Neutrophil (primary cell): ENCODE data around the gene HENMT1.

Experiments
- H3K27ac ChIP-seq: fragments of 200-600 bp; sonication (generic); 2 replicates; pipeline ENCODE4 v1.5.1; 2016; ENCODE audit warnings: mild to moderate bottlenecking, moderate library complexity
- H3K27me3 ChIP-seq: fragments of 200-600 bp; sonication (generic); 2 replicates; pipeline ENCODE4 v1.6.0; 2016; ENCODE audit warnings: mild to moderate bottlenecking
- H3K36me3 ChIP-seq: fragments of 200-600 bp; sonication (generic); 2 replicates; pipeline ENCODE4 v1.5.1; 2017
- H3K4me1 ChIP-seq, 2 experiments: fragments of 200-600 bp in 1 of 2; sonication (generic) in 1 of 2; 1 replicate in 1 of 2; 2 replicates in 1 of 2; pipeline versions ENCODE4 v1.5.1 to v1.6.1; 2013 to 2016; ENCODE audit warnings: low read depth in 1 of 2, low read length in 1 of 2, mild to moderate bottlenecking in 1 of 2, moderate library complexity in 1 of 2; ENCODE audit not compliant: control insufficient read depth in 1 of 2, insufficient read depth in 1 of 2
- H3K4me3 ChIP-seq, 2 experiments: fragments of 200-600 bp in 1 of 2; sonication (generic) in 1 of 2; 1 replicate in 1 of 2; 2 replicates in 1 of 2; pipeline ENCODE4 v1.5.1; 2013 to 2016; ENCODE audit warnings: low read depth in 1 of 2, low read length in 1 of 2, mild to moderate bottlenecking in 1 of 2, moderate library complexity in 1 of 2
- H3K9me3 ChIP-seq: fragments of 200-600 bp; sonication (generic); 2 replicates; pipeline ENCODE4 v1.5.1; 2016
- CTCF ChIP-seq: fragments of 200-600 bp; sonication (generic); IDR thresholded peaks from 2 replicates; pipeline ENCODE4 v1.5.1; 2016; ENCODE audit warnings: antibody characterized with exemption

HENMT1 gene

GRCh38 chr1:108609483-108610049, 51.3 kb downstream of the HENMT1 start:
- Histone ChIP-seq H3K4me3 (no peak overlapping the region), H3K36me3 (peaks cover 33% of the 10 kb centered on the region)

GRCh38 chr1:108606478-108606877, 54.4 kb downstream of the HENMT1 start:
- Histone ChIP-seq H3K4me3 (no peak overlapping the region), H3K27ac (no peak overlapping the region), H3K27me3 (no peaks in the 10 kb centered on the region), H3K4me1 (peaks cover 4 to 9% of the 10 kb centered on the region in 2 experiments), H3K9me3 (no peaks in the 10 kb centered on the region), H3K36me3 (peaks cover 37% of the 10 kb centered on the region)
- TF ChIP-seq CTCF, result no peak

More at GRCh38 chr1:108609483-108610049, 51.3 kb downstream of the HENMT1 start:
- Histone ChIP-seq H3K9me3 (no peaks in the 10 kb centered on the region), H3K4me1 (peaks cover 4 to 10% of the 10 kb centered on the region in 2 experiments), H3K27me3 (no peaks in the 10 kb centered on the region), H3K27ac (no peak overlapping the region)
- no peak for TF ChIP-seq CTCF

GRCh38 chr1:108605633-108606032, 55.3 kb downstream of the HENMT1 start:
- peaks cover 41% of the 10 kb centered on the region for H3K36me3 ChIP-seq
- peaks cover 0 to under 1% of the 10 kb centered on the region in 2 experiments for H3K4me1 ChIP-seq
- TF ChIP-seq CTCF, result no peak
- H3K4me3 ChIP-seq, result no peak overlapping the region
- H3K9me3 ChIP-seq, result no peaks in the 10 kb centered on the region
- no peaks in the 10 kb centered on the region for H3K27me3 ChIP-seq
- no peak overlapping the region for H3K27ac ChIP-seq

GRCh38 chr1:108601708-108602410, 59.0 kb downstream of the HENMT1 start:
- no peak overlapping the region for H3K27ac ChIP-seq
- H3K4me3 ChIP-seq, result no peak overlapping the region
- no peaks in the 10 kb centered on the region for H3K9me3 ChIP-seq
- TF ChIP-seq CTCF, result no peak
- H3K27me3 ChIP-seq, result no peaks in the 10 kb centered on the region
- H3K4me1 ChIP-seq, result no peaks in the 10 kb centered on the region
- H3K36me3 ChIP-seq, result peaks cover 36% of the 10 kb centered on the region

- H3K36me3 ChIP-seq, result peaks cover 34% of the 10 kb centered on the region
- H3K27me3 ChIP-seq, result no peaks in the 10 kb centered on the region
- no peaks in the 10 kb centered on the region for H3K9me3 ChIP-seq
- H3K4me3 ChIP-seq, result no peak overlapping the region
- no peak for TF ChIP-seq CTCF
- no peak overlapping the region for H3K27ac ChIP-seq
- H3K4me1 ChIP-seq, result peaks cover 0 to 5% of the 10 kb centered on the region in 2 experiments
Measured at GRCh38 chr1:108600504-108600903, 60.4 kb downstream of the HENMT1 start.
